Measurements from ENCODE around the gene PRG2. TPM values are rescaled to one million over a fixed set of nuclear protein-coding genes. Genes with fewer than 3 reads are reported as not detected.
A peak's percentile ranks its signal among the peaks of the same experiment; 100 is the strongest.

PRG2 gene
- polyA plus RNA-seq, 2 of the 4 experiments (the other 2 are of a cell fraction), result not detected

DNA sequence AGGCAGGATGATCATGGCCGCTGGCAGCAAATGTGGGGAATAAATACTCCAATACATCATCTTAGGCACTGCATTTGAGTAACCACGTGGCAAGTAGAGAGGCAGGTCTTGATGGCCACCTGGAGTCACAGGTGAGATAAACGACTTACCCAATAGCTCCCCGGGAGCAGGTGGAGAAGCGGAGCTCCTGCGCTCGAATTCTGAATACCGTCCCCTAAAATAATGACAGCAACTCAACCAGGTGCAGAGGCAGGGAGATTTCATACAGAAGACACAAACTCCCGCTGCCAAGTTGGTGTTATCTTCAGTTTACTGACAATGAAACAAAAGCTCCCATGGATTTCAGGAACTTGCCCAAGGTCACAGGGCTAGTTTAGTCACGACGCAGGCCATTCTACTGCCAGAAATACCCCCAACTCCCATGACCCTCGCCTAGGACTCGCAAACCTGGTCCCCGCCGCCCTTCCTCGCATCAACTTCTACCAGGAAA is 36.0 kb upstream of the PRG2 start (continued):
- TF ChIP-seq REST (IDR thresholded peaks at IDR 0.05) (no peak), HDAC2 (IDR thresholded peaks at IDR 0.05) (no peak), HOXB5 (CRISPR knock-in tag; IDR thresholded peaks at IDR 0.05) (no peak)

- Histone ChIP-seq H3K4me2 (no peak overlapping the region), H3K4me3 (no peak overlapping the region), H3K9me3 (no peaks in the 10 kb centered on the region), H3K27ac (peak overlapping the region; percentile 5 to 58; a peak in 4 of 6 replicates), H3K4me1 (peaks cover 29% of the 10 kb centered on the region)
- POLR2A ChIA-PET, result no interaction called here
- no peak for TF ChIP-seq KDM1A (IDR thresholded peaks at IDR 0.05; ENCODE audit: low read depth)
- no peak for TF ChIP-seq EP300 (IDR thresholded peaks at IDR 0.05)
- no peak for TF ChIP-seq NFE2L2 (conservative IDR thresholded peaks at IDR 0.05; ENCODE audit: low read length)
- TF ChIP-seq ZC3H11A (IDR thresholded peaks at IDR 0.05), result no peak
- no peak for TF ChIP-seq POLR2A (IDR thresholded peaks at IDR 0.05; ENCODE audit: low read length)
- TF ChIP-seq HMGXB4 (CRISPR knock-in tag; IDR thresholded peaks at IDR 0.05; ENCODE audit: borderline replicate concordance), result no peak
- no peak for TF ChIP-seq ESRRA (IDR thresholded peaks at IDR 0.05; ENCODE audit: borderline replicate concordance, low read length)
- no peak for TF ChIP-seq CBX8 (IDR thresholded peaks at IDR 0.05)
- TF ChIP-seq RAD21 (conservative IDR thresholded peaks at IDR 0.05 in 1 of 2, IDR thresholded peaks at IDR 0.05 in 1 of 2), result no peak
- no peak for TF ChIP-seq HOXA7 (CRISPR knock-in tag; IDR thresholded peaks at IDR 0.05)
- CTCF ChIA-PET, result interaction anchor here (0.7 to 1.6 kb wide), 2 partner anchors 33 to 63 kb away, joined by 4 to 5 read pairs; no protein-coding TSS in a partner anchor
- no peak for ATAC-seq
- no peak for FAIRE-seq
- WGBS (ENCODE audit: missing lambda C conversion rate), result 80% methylated on average over 15 of the region's 15 CpGs
- no peak for DNase-seq (ENCODE audit: low read depth in 1 of 2, low spot score in 1 of 2)
These were observed 35.4 kb upstream of the PRG2 start for GRCh38 chr11:57425565-57426438.

DNA sequence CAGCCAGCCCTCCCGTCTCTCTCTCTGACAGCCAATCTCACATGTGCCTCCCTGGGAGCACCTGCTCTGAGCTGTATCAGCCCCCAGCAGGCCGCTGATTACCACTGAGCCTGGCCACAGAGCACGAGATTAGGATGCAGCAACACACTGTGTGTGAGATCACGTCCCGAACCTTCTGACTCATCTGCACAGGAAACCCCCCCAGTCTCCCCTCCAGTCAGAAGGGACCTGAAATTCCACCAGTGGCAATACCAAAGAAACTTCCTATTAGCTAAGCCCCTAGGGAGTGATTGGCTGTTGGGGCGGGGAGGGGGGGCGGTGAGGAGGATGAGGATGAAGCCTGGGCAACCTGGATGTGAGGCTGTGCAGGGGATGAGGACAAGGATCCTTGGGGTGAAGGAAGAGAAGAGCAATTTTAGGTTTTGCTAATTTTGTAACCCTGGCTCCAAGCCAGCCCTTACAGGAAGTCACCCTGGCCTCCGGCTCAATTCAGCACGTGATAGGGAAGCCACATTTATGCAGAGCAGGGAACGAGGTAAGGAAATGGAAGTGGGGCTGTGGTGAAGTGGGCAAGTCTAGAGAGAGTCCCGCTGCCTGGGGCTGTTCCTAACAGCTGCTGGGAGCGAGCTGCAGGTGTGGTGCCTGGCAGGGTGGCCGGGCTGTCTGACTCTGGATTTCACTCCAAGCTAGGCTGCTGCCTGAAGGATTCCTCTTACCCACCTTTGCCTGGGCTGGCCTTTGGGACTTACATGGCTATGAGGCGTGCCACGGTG is 34.5 kb upstream of the PRG2 start:
- 63% methylated on average over 14 of the region's 15 CpGs for WGBS (ENCODE audit: missing lambda C conversion rate)
- H3K4me1 ChIP-seq, result peaks cover 27% of the 10 kb centered on the region
- ATAC-seq, result peak; percentile 55 to 61; a peak in 5 of 6 replicates
- FAIRE-seq, result no peak
- peak overlapping the region; percentile 5 to 58; a peak in 5 of 6 replicates for H3K27ac ChIP-seq
- no peak for DNase-seq (ENCODE audit: low read depth in 1 of 2, low spot score in 1 of 2)
- CTCF ChIA-PET, result interaction anchor here (1.6 kb wide), 2 partner anchors 33 to 34 kb away, joined by 3 to 5 read pairs; no protein-coding TSS in a partner anchor
- POLR2A ChIA-PET, result no interaction called here
- H3K9me3 ChIP-seq, result no peaks in the 10 kb centered on the region
- H3K4me3 ChIP-seq, result no peak overlapping the region
- H3K4me2 ChIP-seq, result peak overlapping the region; percentile 26; the same call in 1 of the 3 replicates
- TF ChIP-seq HDAC2 (IDR thresholded peaks at IDR 0.05), result no peak
- TF ChIP-seq KDM5A (IDR thresholded peaks at IDR 0.05), result no peak
- no peak for TF ChIP-seq FOSL2 (IDR thresholded peaks at IDR 0.05)
- peak; percentile 34; the same call in 1 of the 2 replicates for TF ChIP-seq FOSL2 (CRISPR knock-in tag; IDR thresholded peaks at IDR 0.05)
- peak; percentile 30; the same call in 1 of the 2 replicates for TF ChIP-seq MAX (IDR thresholded peaks at IDR 0.05)
- no peak for TF ChIP-seq PHF8 (IDR thresholded peaks at IDR 0.05; ENCODE audit: borderline replicate concordance, low read depth)
- no peak for TF ChIP-seq ZNF302 (CRISPR knock-in tag; IDR thresholded peaks at IDR 0.05)
- TF ChIP-seq HOXA7 (CRISPR knock-in tag; IDR thresholded peaks at IDR 0.05), result no peak
- no peak for TF ChIP-seq HOXB13 (CRISPR knock-in tag; IDR thresholded peaks at IDR 0.05; ENCODE audit: low read depth)
- TF ChIP-seq HEYL (CRISPR knock-in tag; IDR thresholded peaks at IDR 0.05), result no peak
- no peak for TF ChIP-seq E2F6 (IDR thresholded peaks at IDR 0.05; ENCODE audit: borderline replicate concordance, low read depth)
- no peak for TF ChIP-seq RARB (CRISPR knock-in tag; IDR thresholded peaks at IDR 0.05)
- TF ChIP-seq POLR2A (IDR thresholded peaks at IDR 0.05; ENCODE audit: low read length), result no peak
- no peak for TF ChIP-seq EHF (CRISPR knock-in tag; IDR thresholded peaks at IDR 0.05)
- TF ChIP-seq, protein P1, sequence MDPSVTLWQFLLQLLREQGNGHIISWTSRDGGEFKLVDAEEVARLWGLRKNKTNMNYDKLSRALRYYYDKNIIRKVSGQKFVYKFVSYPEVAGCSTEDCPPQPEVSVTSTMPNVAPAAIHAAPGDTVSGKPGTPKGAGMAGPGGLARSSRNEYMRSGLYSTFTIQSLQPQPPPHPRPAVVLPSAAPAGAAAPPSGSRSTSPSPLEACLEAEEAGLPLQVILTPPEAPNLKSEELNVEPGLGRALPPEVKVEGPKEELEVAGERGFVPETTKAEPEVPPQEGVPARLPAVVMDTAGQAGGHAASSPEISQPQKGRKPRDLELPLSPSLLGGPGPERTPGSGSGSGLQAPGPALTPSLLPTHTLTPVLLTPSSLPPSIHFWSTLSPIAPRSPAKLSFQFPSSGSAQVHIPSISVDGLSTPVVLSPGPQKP (IDR thresholded peaks at IDR 0.05; ENCODE audit: low read depth, low read length), result no peak
- no peak for TF ChIP-seq CBX2 (IDR thresholded peaks at IDR 0.05; ENCODE audit: borderline replicate concordance, low read depth)

Measured in A549 (cell line).